ENCODE results near the gene GALNT9. TPM values are rescaled to one million over a fixed set of nuclear protein-coding genes. Genes with fewer than 3 reads are reported as not detected.

The GALNT9 gene
- polyA plus RNA-seq, 1 of the 3 experiments (the other 2 are of a cell fraction), result not detected

DNA sequence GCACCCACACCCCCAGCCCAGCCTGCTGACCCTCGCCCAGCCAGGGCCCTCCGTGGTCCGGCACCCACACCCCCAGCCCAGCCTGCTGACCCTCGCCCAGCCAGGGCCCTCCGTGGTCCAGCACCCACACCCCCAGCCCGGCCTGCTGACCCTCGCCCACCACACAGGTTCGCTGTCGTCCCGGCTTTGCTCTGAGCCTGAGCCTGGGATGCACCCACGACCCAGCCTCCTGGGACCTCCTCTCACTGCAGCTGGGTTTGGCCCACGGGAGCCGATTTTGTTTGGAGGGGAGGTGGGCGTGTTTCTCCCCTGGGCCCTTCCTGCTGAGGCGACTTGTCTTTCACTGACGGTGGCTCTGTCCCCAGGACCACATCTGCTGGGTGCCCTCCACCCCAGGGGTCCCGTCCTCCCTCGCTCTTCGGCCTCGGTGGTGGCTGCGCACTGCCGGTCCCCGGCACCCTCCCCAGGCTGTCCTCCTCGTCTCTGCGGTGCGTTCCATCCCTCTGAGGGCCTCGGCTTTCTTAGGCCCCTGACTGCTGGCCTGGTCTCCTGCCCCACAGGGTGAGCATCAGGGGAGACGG is 83.8 kb downstream of the GALNT9 start:
- WGBS (ENCODE audit: low lambda C conversion rate), result 47% methylated on average over 21 of the region's 28 CpGs
- no peak overlapping the region for H3K9ac ChIP-seq
- H3K4me3 ChIP-seq (ENCODE audit: low read depth in 2 of 2, low read length in 1 of 2), result no peak overlapping the region
- H3K9me3 ChIP-seq, result no peaks in the 10 kb centered on the region
- ChIA-PET CTCF (interaction anchor here (0.6 kb wide), 1 partner anchor 278 kb away, joined by 3 read pairs; no protein-coding TSS in a partner anchor), POLR2A (no interaction called here)
- H4K20me1 ChIP-seq (ENCODE audit: insufficient read depth), result no peaks in the 10 kb centered on the region
- no peaks in the 10 kb centered on the region for H3K79me2 ChIP-seq (ENCODE audit: insufficient read depth)
- no peak overlapping the region for H2AFZ ChIP-seq (ENCODE audit: low read depth)
- H3K27me3 ChIP-seq (ENCODE audit: insufficient read depth), result peaks cover 57% of the 10 kb centered on the region
- TF ChIP-seq EP300 (IDR thresholded peaks at IDR 0.05; ENCODE audit: borderline replicate concordance in 1 of 2, low read depth in 1 of 2, low read length in 1 of 2) (no peak), TCF12 (IDR thresholded peaks at IDR 0.05) (no peak), SIN3A (IDR thresholded peaks at IDR 0.05; ENCODE audit: borderline replicate concordance, low read depth, low read length) (no peak), FOXM1 (IDR thresholded peaks at IDR 0.05; ENCODE audit: low read depth) (no peak), GABPA (IDR thresholded peaks at IDR 0.05; ENCODE audit: low read depth) (no peak), MEF2A (IDR thresholded peaks at IDR 0.05; ENCODE audit: borderline replicate concordance, low read depth) (no peak), CHD2 (IDR thresholded peaks at IDR 0.05; ENCODE audit: low read length, partially characterized antibody) (no peak), YY1 (IDR thresholded peaks at IDR 0.05; ENCODE audit: low read depth) (no peak), FOXJ3 (CRISPR knock-in tag; IDR thresholded peaks at IDR 0.05) (no peak), TEAD4 (IDR thresholded peaks at IDR 0.05; ENCODE audit: borderline replicate concordance, insufficient read depth) (no peak), RCOR1 (IDR thresholded peaks at IDR 0.05; ENCODE audit: low read length) (no peak), TAF1 (IDR thresholded peaks at IDR 0.05; ENCODE audit: borderline replicate concordance, low read depth, low read length) (no peak), GATA2 (CRISPR knock-in tag; IDR thresholded peaks at IDR 0.05) (no peak), JUND (IDR thresholded peaks at IDR 0.05) (no peak)
- TF ChIP-seq, protein P1, sequence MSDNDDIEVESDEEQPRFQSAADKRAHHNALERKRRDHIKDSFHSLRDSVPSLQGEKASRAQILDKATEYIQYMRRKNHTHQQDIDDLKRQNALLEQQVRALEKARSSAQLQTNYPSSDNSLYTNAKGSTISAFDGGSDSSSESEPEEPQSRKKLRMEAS (IDR thresholded peaks at IDR 0.05; ENCODE audit: low read depth), result no peak
- TF ChIP-seq, protein P2, sequence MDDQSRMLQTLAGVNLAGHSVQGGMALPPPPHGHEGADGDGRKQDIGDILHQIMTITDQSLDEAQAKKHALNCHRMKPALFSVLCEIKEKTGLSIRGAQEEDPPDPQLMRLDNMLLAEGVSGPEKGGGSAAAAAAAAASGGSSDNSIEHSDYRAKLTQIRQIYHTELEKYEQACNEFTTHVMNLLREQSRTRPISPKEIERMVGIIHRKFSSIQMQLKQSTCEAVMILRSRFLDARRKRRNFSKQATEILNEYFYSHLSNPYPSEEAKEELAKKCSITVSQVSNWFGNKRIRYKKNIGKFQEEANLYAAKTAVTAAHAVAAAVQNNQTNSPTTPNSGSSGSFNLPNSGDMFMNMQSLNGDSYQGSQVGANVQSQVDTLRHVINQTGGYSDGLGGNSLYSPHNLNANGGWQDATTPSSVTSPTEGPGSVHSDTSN (IDR thresholded peaks at IDR 0.05), result no peak
- H3K4me1 ChIP-seq (ENCODE audit: control insufficient read depth in 1 of 2, insufficient read depth in 2 of 2, low read depth in 1 of 2, low read length in 1 of 2), result no peaks in the 10 kb centered on the region
- peaks cover 4% of the 10 kb centered on the region for H3F3A ChIP-seq (replicated peaks; ENCODE audit: insufficient read depth)
- H3K27ac ChIP-seq (ENCODE audit: low read depth in 2 of 2, low read length in 1 of 2), result no peak overlapping the region
- H3K9me2 ChIP-seq, result no peaks in the 10 kb centered on the region
- no peak overlapping the region for H3K4me2 ChIP-seq
- no peak for DNase-seq
- no peaks in the 10 kb centered on the region for H3K36me3 ChIP-seq (replicated peaks in 1 of 2; ENCODE audit: control insufficient read depth in 1 of 2, insufficient read depth in 2 of 2, low read length in 1 of 2)

DNA sequence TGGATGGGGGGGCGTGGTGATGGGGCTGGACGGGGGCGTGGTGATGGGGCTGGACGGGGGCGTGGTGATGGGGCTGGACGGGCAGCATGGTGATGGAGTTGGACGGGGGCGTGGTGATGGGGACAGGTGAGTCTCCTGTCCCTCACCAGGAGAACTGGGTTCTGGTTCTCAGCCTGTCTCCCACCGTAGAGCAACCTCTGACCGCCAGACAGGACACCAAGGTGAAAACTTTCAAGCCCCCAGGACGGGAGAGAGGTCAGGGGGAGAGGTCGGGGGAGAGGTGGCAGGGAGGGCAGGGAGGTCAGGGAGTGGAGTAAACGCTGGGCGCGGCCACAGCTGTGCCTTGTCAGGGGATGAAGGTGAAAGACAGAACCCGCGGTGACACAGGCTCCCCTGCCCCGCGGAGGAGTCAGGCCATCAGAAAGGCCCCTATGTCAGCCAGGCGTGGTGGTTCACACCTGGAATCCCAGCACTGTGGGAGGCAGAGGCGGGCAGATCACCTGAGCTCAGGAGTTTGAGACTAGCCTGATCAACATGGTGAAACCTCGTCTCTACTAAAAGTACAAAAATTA is 84.6 kb downstream of the GALNT9 start:
- no peaks in the 10 kb centered on the region for H3K9me2 ChIP-seq
- H3F3A ChIP-seq (replicated peaks; ENCODE audit: insufficient read depth), result peaks cover 4% of the 10 kb centered on the region
- H4K20me1 ChIP-seq (ENCODE audit: insufficient read depth), result no peaks in the 10 kb centered on the region
- H3K4me3 ChIP-seq (ENCODE audit: low read depth in 2 of 2, low read length in 1 of 2), result no peak overlapping the region
- ChIA-PET POLR2A (no interaction called here), CTCF (no interaction called here)
- H3K36me3 ChIP-seq (replicated peaks in 1 of 2; ENCODE audit: control insufficient read depth in 1 of 2, insufficient read depth in 2 of 2, low read length in 1 of 2), result no peaks in the 10 kb centered on the region
- no peak overlapping the region for H2AFZ ChIP-seq (ENCODE audit: low read depth)
- H3K9ac ChIP-seq, result no peak overlapping the region
- H3K4me2 ChIP-seq, result no peak overlapping the region
- H3K27ac ChIP-seq (ENCODE audit: low read depth in 2 of 2, low read length in 1 of 2), result no peak overlapping the region
- peak; percentile 28 for DNase-seq
- no peaks in the 10 kb centered on the region for H3K79me2 ChIP-seq (ENCODE audit: insufficient read depth)
- H3K9me3 ChIP-seq, result no peaks in the 10 kb centered on the region
- H3K4me1 ChIP-seq (ENCODE audit: control insufficient read depth in 1 of 2, insufficient read depth in 2 of 2, low read depth in 1 of 2, low read length in 1 of 2), result no peaks in the 10 kb centered on the region
- WGBS (ENCODE audit: low lambda C conversion rate), result 59% methylated on average over 19 of the region's 22 CpGs
- TF ChIP-seq FOSL2 (IDR thresholded peaks at IDR 0.05; ENCODE audit: borderline replicate concordance, low read depth) (no peak), YY1 (IDR thresholded peaks at IDR 0.05; ENCODE audit: low read depth) (no peak), JUND (IDR thresholded peaks at IDR 0.05) (no peak), RFX5 (IDR thresholded peaks at IDR 0.05; ENCODE audit: low read length) (no peak), POLR2AphosphoS5 (IDR thresholded peaks at IDR 0.05; ENCODE audit: low read depth, low read length) (no peak), RAD21 (IDR thresholded peaks at IDR 0.05; ENCODE audit: low read length) (no peak), TAF1 (IDR thresholded peaks at IDR 0.05; ENCODE audit: borderline replicate concordance, low read depth, low read length) (no peak), SMC3 (IDR thresholded peaks at IDR 0.05; ENCODE audit: low read depth, low read length) (no peak), EZH2phosphoT487 (IDR thresholded peaks at IDR 0.05; ENCODE audit: borderline replicate concordance, low read depth) (no peak)
- TF ChIP-seq, protein P3, sequence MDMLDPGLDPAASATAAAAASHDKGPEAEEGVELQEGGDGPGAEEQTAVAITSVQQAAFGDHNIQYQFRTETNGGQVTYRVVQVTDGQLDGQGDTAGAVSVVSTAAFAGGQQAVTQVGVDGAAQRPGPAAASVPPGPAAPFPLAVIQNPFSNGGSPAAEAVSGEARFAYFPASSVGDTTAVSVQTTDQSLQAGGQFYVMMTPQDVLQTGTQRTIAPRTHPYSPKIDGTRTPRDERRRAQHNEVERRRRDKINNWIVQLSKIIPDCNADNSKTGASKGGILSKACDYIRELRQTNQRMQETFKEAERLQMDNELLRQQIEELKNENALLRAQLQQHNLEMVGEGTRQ (IDR thresholded peaks at IDR 0.05; ENCODE audit: borderline replicate concordance, low read depth, low read length), result no peak
- TF ChIP-seq, protein P4, sequence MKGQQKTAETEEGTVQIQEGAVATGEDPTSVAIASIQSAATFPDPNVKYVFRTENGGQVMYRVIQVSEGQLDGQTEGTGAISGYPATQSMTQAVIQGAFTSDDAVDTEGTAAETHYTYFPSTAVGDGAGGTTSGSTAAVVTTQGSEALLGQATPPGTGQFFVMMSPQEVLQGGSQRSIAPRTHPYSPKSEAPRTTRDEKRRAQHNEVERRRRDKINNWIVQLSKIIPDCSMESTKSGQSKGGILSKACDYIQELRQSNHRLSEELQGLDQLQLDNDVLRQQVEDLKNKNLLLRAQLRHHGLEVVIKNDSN (IDR thresholded peaks at IDR 0.05; ENCODE audit: borderline replicate concordance, low read depth), result no peak
- peaks cover 52% of the 10 kb centered on the region for H3K27me3 ChIP-seq (ENCODE audit: insufficient read depth)

All from SK-N-SH (cell line).